ENCODE measurements around the gene COQ7.

DNA sequence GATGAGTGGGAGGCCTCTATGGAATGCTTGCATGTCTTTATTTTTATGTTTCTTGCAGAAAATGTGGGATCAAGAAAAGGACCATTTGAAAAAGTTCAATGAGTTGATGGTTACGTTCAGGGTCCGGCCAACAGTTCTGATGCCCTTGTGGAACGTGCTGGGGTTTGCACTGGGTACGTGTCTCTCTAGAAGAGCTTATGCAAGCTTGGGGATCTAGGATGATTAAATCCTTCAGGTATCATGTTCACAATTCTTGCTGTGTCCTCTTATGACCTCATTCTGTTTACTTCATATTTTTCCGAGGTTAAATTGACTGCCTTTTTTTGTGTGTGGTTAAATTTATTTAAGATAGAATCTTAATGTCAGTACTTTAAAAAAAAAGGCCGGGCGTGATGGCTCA is 6.4 kb downstream of the COQ7 start:
- no peak for TF ChIP-seq POLR2A (IDR thresholded peaks at IDR 0.05)
- TF ChIP-seq, protein P1, sequence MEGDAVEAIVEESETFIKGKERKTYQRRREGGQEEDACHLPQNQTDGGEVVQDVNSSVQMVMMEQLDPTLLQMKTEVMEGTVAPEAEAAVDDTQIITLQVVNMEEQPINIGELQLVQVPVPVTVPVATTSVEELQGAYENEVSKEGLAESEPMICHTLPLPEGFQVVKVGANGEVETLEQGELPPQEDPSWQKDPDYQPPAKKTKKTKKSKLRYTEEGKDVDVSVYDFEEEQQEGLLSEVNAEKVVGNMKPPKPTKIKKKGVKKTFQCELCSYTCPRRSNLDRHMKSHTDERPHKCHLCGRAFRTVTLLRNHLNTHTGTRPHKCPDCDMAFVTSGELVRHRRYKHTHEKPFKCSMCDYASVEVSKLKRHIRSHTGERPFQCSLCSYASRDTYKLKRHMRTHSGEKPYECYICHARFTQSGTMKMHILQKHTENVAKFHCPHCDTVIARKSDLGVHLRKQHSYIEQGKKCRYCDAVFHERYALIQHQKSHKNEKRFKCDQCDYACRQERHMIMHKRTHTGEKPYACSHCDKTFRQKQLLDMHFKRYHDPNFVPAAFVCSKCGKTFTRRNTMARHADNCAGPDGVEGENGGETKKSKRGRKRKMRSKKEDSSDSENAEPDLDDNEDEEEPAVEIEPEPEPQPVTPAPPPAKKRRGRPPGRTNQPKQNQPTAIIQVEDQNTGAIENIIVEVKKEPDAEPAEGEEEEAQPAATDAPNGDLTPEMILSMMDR (IDR thresholded peaks at IDR 0.05): no peak

All from prostate gland (tissue), 2 donors.